Measurements from ENCODE around the gene MTFR2. TPM values are rescaled to one million over a fixed set of nuclear protein-coding genes. Genes with fewer than 3 reads are reported as not detected.

The MTFR2 gene
- total and polyA plus RNA-seq, 2 experiments from 2014 or later: 7.4 to 13.5 TPM

DNA sequence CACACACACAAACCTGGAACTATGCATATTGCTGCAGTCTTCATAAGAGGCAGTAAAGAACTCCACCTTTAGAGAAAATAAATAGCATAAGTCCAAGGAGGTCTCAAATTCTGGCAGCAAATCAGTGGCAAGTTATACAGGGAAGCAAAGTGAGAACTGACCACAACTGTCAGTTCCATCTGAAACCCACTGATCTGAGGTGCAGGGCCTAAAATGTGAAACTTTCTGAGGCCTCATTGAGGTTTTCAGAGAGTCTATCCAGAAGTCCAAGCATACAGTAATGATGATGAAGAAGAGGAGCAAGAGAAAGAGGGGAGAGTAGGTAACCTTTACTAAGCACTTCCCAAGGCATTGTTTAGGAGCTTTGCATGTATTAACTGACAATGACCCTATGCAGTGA is 36.3 kb downstream of the MTFR2 start:
- H3K27me3 ChIP-seq (ENCODE audit: insufficient read depth): no peaks in the 10 kb centered on the region
- no peak overlapping the region; the same call in 1 of the 2 replicates for H2AFZ ChIP-seq
- no peak overlapping the region for H3K4me2 ChIP-seq
- H3K27me3 Mint-ChIP-seq (ENCODE audit: insufficient read depth, low read depth, poor library complexity): no peaks in the 10 kb centered on the region
- DNase-seq (ENCODE audit: low spot score) (no peak), ATAC-seq (no peak)
- no peaks in the 10 kb centered on the region for H3K4me1 Mint-ChIP-seq
- H3K4me3 ChIP-seq: no peak overlapping the region
- H3K9me3 Mint-ChIP-seq: no peaks in the 10 kb centered on the region
- no peak overlapping the region for H3K27ac Mint-ChIP-seq
- no peaks in the 10 kb centered on the region for H3K36me3 ChIP-seq (ENCODE audit: insufficient read depth)
- H3K36me3 Mint-ChIP-seq (ENCODE audit: low read depth): no peaks in the 10 kb centered on the region
- H3K27ac ChIP-seq (ENCODE audit: low read depth): no peak overlapping the region
- no peaks in the 10 kb centered on the region for H3K4me1 ChIP-seq (ENCODE audit: insufficient read depth)
- H3K79me2 ChIP-seq (replicated peaks; ENCODE audit: insufficient read depth): no peaks in the 10 kb centered on the region
- no peaks in the 10 kb centered on the region for H3K9me2 ChIP-seq (ENCODE audit: insufficient read depth)
- no peaks in the 10 kb centered on the region for H4K20me1 ChIP-seq (replicated peaks; ENCODE audit: insufficient read depth)
- H3F3A ChIP-seq (replicated peaks; ENCODE audit: low read depth): no peaks in the 10 kb centered on the region
- H3K4me3 Mint-ChIP-seq: no peak overlapping the region
- TF ChIP-seq, protein P1, sequence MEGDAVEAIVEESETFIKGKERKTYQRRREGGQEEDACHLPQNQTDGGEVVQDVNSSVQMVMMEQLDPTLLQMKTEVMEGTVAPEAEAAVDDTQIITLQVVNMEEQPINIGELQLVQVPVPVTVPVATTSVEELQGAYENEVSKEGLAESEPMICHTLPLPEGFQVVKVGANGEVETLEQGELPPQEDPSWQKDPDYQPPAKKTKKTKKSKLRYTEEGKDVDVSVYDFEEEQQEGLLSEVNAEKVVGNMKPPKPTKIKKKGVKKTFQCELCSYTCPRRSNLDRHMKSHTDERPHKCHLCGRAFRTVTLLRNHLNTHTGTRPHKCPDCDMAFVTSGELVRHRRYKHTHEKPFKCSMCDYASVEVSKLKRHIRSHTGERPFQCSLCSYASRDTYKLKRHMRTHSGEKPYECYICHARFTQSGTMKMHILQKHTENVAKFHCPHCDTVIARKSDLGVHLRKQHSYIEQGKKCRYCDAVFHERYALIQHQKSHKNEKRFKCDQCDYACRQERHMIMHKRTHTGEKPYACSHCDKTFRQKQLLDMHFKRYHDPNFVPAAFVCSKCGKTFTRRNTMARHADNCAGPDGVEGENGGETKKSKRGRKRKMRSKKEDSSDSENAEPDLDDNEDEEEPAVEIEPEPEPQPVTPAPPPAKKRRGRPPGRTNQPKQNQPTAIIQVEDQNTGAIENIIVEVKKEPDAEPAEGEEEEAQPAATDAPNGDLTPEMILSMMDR (conservative IDR thresholded peaks at IDR 0.05; ENCODE audit: low read depth in 2 of 2): no peak
- TF ChIP-seq, protein P2, sequence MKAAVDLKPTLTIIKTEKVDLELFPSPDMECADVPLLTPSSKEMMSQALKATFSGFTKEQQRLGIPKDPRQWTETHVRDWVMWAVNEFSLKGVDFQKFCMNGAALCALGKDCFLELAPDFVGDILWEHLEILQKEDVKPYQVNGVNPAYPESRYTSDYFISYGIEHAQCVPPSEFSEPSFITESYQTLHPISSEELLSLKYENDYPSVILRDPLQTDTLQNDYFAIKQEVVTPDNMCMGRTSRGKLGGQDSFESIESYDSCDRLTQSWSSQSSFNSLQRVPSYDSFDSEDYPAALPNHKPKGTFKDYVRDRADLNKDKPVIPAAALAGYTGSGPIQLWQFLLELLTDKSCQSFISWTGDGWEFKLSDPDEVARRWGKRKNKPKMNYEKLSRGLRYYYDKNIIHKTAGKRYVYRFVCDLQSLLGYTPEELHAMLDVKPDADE (IDR thresholded peaks at IDR 0.05): no peak

DNA sequence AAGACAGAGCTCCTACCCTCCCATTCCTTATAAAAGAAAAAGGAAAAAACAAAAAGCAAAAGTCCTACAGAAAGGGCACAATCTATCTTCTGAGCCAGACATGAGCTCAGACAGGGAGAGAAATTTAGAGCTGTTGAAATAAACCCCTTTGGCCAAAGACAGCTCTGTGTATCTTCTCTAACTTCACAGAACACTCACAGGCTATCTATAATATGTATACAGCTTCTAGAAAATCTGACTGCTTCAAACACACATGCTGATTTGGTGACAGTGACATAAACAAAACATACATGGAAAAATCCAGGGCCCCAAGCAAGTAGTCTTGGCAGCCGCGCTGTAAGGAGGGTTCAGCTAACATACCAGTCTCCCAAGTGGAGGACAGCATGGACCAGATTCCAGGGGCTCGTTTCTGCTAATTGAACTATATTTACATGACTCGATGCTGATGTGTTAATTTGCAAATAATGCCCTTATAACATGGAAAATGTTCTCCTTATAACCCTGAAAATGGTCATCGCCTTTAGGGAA is 37.0 kb downstream of the MTFR2 start:
- no peak overlapping the region for H3K4me2 ChIP-seq
- no peak overlapping the region for H3K27ac ChIP-seq (ENCODE audit: low read depth)
- DNase-seq (ENCODE audit: low spot score): no peak
- no peaks in the 10 kb centered on the region for H3K4me1 Mint-ChIP-seq
- H2AFZ ChIP-seq: no peak overlapping the region
- H3K36me3 ChIP-seq (ENCODE audit: insufficient read depth): no peaks in the 10 kb centered on the region
- no peak overlapping the region for H3K4me3 Mint-ChIP-seq
- no peaks in the 10 kb centered on the region for H3K4me1 ChIP-seq (ENCODE audit: insufficient read depth)
- H4K20me1 ChIP-seq (replicated peaks; ENCODE audit: insufficient read depth): no peaks in the 10 kb centered on the region
- H3K27me3 ChIP-seq (ENCODE audit: insufficient read depth): no peaks in the 10 kb centered on the region
- no peaks in the 10 kb centered on the region for H3K9me3 Mint-ChIP-seq
- H3F3A ChIP-seq (replicated peaks; ENCODE audit: low read depth): no peaks in the 10 kb centered on the region
- H3K36me3 Mint-ChIP-seq (ENCODE audit: low read depth): no peaks in the 10 kb centered on the region
- TF ChIP-seq, protein P2 (IDR thresholded peaks at IDR 0.05): no peak
- TF ChIP-seq CREB1 (CRISPR knock-in tag; IDR thresholded peaks at IDR 0.05; ENCODE audit: low read depth) (no peak), EZH2 (IDR thresholded peaks at IDR 0.05; ENCODE audit: low read depth, unreplicated experiment) (no peak), ZNF114 (CRISPR knock-in tag; IDR thresholded peaks at IDR 0.05) (no peak), EZH2phosphoT487 (IDR thresholded peaks at IDR 0.05; ENCODE audit: unreplicated experiment) (no peak), ZNF331 (CRISPR knock-in tag; IDR thresholded peaks at IDR 0.05; ENCODE audit: low read depth) (no peak)
- no peak overlapping the region for H3K4me3 ChIP-seq
- no peak for ATAC-seq
- no peaks in the 10 kb centered on the region for H3K9me2 ChIP-seq (ENCODE audit: insufficient read depth)
- no peak overlapping the region for H3K27ac Mint-ChIP-seq
- no peaks in the 10 kb centered on the region for H3K79me2 ChIP-seq (replicated peaks; ENCODE audit: insufficient read depth)
- H3K27me3 Mint-ChIP-seq (ENCODE audit: insufficient read depth, low read depth, poor library complexity): peaks cover 2% of the 10 kb centered on the region
